Vagina (tissue), 2 donors: Measurements from ENCODE around the gene PIP5K1C. TPM values are rescaled to one million over a fixed set of nuclear protein-coding genes. Genes with fewer than 3 reads are reported as not detected.

ENCODE experiments used
- DNase-seq, 2 donors: peaks; one replicate each; pipeline ENCODE4 v3.0.0-alpha.2; 2017; ENCODE audit errors: extremely low spot score in 2 of 2
- H3K27ac ChIP-seq: fragments of 200-600 bp; sonication (generic); one replicate; pipeline ENCODE4 v1.5.1; 2019
- H3K27me3 ChIP-seq: fragments of 200-600 bp; sonication (generic); one replicate; pipeline ENCODE4 v1.5.1; 2019
- H3K36me3 ChIP-seq, 2 donors: fragments of 200-600 bp; sonication (generic); one replicate each; pipeline ENCODE4 v1.5.1; 2017 to 2019
- H3K4me1 ChIP-seq: fragments of 200-600 bp; sonication (generic); one replicate; pipeline ENCODE4 v1.5.1; 2019
- H3K4me3 ChIP-seq, 2 donors: fragments of 200-600 bp; sonication (generic); 1 replicate in 1 of 2; 2 replicates in 1 of 2; pipeline ENCODE4 v1.5.1; 2016 to 2019
- H3K9me3 ChIP-seq: fragments of 200-600 bp; sonication (generic); one replicate; pipeline ENCODE4 v1.5.1; 2019
- CTCF ChIP-seq, 3 experiments: fragments of 450-650 bp in 2 of 3; fragments of 200-600 bp in 1 of 3; sonication (generic) in 1 of 3; IDR thresholded peaks; one replicate each; pipeline ENCODE4 v1.5.1; 2017 to 2019; ENCODE audit warnings: antibody characterized with exemption in 3 of 3, mild to moderate bottlenecking in 2 of 3, moderate library complexity in 2 of 3
- POLR2A ChIP-seq, 2 donors: fragments of 450-650 bp; IDR thresholded peaks; one replicate each; pipeline ENCODE4 v1.6.1; 2017; ENCODE audit warnings: antibody characterized with exemption in 2 of 2, mild to moderate bottlenecking in 2 of 2, moderate library complexity in 2 of 2
- POLR2AphosphoS5 ChIP-seq, 2 donors: sonication (generic); formaldehyde crosslinking; IDR thresholded peaks; one replicate each; pipeline ENCODE4 v1.9.0; 2017; ENCODE audit warnings: antibody characterized with exemption in 2 of 2, mild to moderate bottlenecking in 2 of 2, low read depth in 1 of 2; ENCODE audit not compliant: insufficient read depth in 1 of 2
- intact Hi-C: fragments of 100-400 bp; cut with DNase I; formaldehyde crosslinking; loops from one replicate; pipeline ENCODE4 v1.15.1; 2023
- total RNA-seq: library from RNA; depleted of rRNA; stranded (reverse); fragments of >200 nt; gene quantifications from one replicate; pipeline ENCODE4 v1.2.3, GENCODE V29; 2016

PIP5K1C gene
- total RNA-seq, 1 donor from 2014 or later, result 24.1 TPM

- Histone ChIP-seq H3K36me3 (peaks cover 0 to 6% of the 10 kb centered on the region in 2 donors), H3K27me3 (no peaks in the 10 kb centered on the region), H3K27ac (no peak overlapping the region), H3K4me3 (no peak overlapping the region), H3K9me3 (no peaks in the 10 kb centered on the region), H3K4me1 (peaks cover 42% of the 10 kb centered on the region)
- DNase-seq, result no peak
- TF ChIP-seq CTCF (IDR thresholded peaks at IDR 0.05), result no peak
- TF ChIP-seq POLR2AphosphoS5 (IDR thresholded peaks at IDR 0.05; ENCODE audit: insufficient read depth in 1 of 2, low read depth in 1 of 2), result no peak
- TF ChIP-seq POLR2A (IDR thresholded peaks at IDR 0.05), result no peak
- intact Hi-C loops, result no loop called here
Observed at GRCh38 chr19:3695124-3695733, 5.0 kb downstream of the PIP5K1C start.

- H3K27me3 ChIP-seq, result no peaks in the 10 kb centered on the region
- no peaks in the 10 kb centered on the region for H3K9me3 ChIP-seq
- DNase-seq, result no peak
- TF ChIP-seq POLR2A (IDR thresholded peaks at IDR 0.05) (no peak), CTCF (IDR thresholded peaks at IDR 0.05) (no peak), POLR2AphosphoS5 (IDR thresholded peaks at IDR 0.05; ENCODE audit: insufficient read depth in 1 of 2, low read depth in 1 of 2) (no peak)
- H3K4me1 ChIP-seq, result peaks cover 42% of the 10 kb centered on the region
- peaks cover 0 to 6% of the 10 kb centered on the region in 2 donors for H3K36me3 ChIP-seq
- intact Hi-C loops, result no loop called here
- H3K4me3 ChIP-seq, result no peak overlapping the region
- H3K27ac ChIP-seq, result no peak overlapping the region
Observed at GRCh38 chr19:3694361-3695123, 5.7 kb downstream of the PIP5K1C start.

GRCh38 chr19:3693025-3693925 is 7.0 kb downstream of the PIP5K1C start:
- DNase-seq, result no peak
- H3K4me3 ChIP-seq, result no peak overlapping the region
- peaks cover 44% of the 10 kb centered on the region for H3K4me1 ChIP-seq
- H3K27me3 ChIP-seq, result no peaks in the 10 kb centered on the region
- TF ChIP-seq POLR2AphosphoS5 (IDR thresholded peaks at IDR 0.05; ENCODE audit: insufficient read depth in 1 of 2, low read depth in 1 of 2), result no peak
- TF ChIP-seq POLR2A (IDR thresholded peaks at IDR 0.05), result no peak
- no peak for TF ChIP-seq CTCF (IDR thresholded peaks at IDR 0.05)
- peaks cover 0 to 6% of the 10 kb centered on the region in 2 donors for H3K36me3 ChIP-seq
- H3K27ac ChIP-seq, result peak overlapping the region; percentile 20
- H3K9me3 ChIP-seq, result no peaks in the 10 kb centered on the region
- intact Hi-C loops, result no loop called here

GRCh38 chr19:3692141-3693024 is 7.9 kb downstream of the PIP5K1C start:
- DNase-seq, result no peak
- Histone ChIP-seq H3K36me3 (peaks cover 0 to 6% of the 10 kb centered on the region in 2 donors), H3K27ac (no peak overlapping the region), H3K9me3 (no peaks in the 10 kb centered on the region), H3K4me3 (no peak overlapping the region), H3K27me3 (no peaks in the 10 kb centered on the region), H3K4me1 (peaks cover 44% of the 10 kb centered on the region)
- no peak for TF ChIP-seq POLR2A (IDR thresholded peaks at IDR 0.05)
- TF ChIP-seq POLR2AphosphoS5 (IDR thresholded peaks at IDR 0.05; ENCODE audit: insufficient read depth in 1 of 2, low read depth in 1 of 2), result no peak
- no peak for TF ChIP-seq CTCF (IDR thresholded peaks at IDR 0.05)
- intact Hi-C loops, result no loop called here
